GM23338 (cell line): ENCODE data around the gene PKNOX2. TPM values are rescaled to one million over a fixed set of nuclear protein-coding genes. Genes with fewer than 3 reads are reported as not detected.
A peak's percentile ranks its signal among the peaks of the same experiment; 100 is the strongest.

Experiments
- ATAC-seq: fragments of 200-7000 bp; cut with Tn5 transposase; 3 replicates; pipeline ENCODE4 v1.9.1; 2020
- DNase-seq: peaks from one replicate; pipeline ENCODE4 v3.0.0-alpha.2; 2015; ENCODE audit warnings: low spot score
- H2AFZ ChIP-seq: fragments of 200-600 bp; sonication (generic); 2 replicates; pipeline ENCODE4 v1.8.0; 2016; ENCODE audit warnings: antibody characterized with exemption, mild to moderate bottlenecking, moderate library complexity
- H3F3A ChIP-seq: fragments of 200-600 bp; sonication (generic); replicated peaks from 2 replicates; pipeline ENCODE4 v1.8.0; 2017; ENCODE audit warnings: antibody characterized with exemption, mixed run types, low read depth
- H3K27ac ChIP-seq: fragments of 200-600 bp; sonication (generic); 2 replicates; pipeline ENCODE4 v1.6.1; 2016; ENCODE audit warnings: low read depth
- H3K27me3 ChIP-seq: fragments of 200-600 bp; sonication (generic); 2 replicates; pipeline ENCODE4 v1.8.0; 2016; ENCODE audit warnings: mild to moderate bottlenecking, mixed run types, moderate library complexity; ENCODE audit not compliant: insufficient read depth
- H3K36me3 ChIP-seq: fragments of 200-600 bp; sonication (generic); 2 replicates; pipeline ENCODE4 v1.8.0; 2016; ENCODE audit warnings: mild to moderate bottlenecking; ENCODE audit not compliant: insufficient read depth
- H3K4me1 ChIP-seq: fragments of 200-600 bp; sonication (generic); 2 replicates; pipeline ENCODE4 v1.8.0; 2016; ENCODE audit warnings: mild to moderate bottlenecking, moderate library complexity; ENCODE audit not compliant: insufficient read depth
- H3K4me2 ChIP-seq: fragments of 200-600 bp; sonication (generic); 2 replicates; pipeline ENCODE4 v1.7.1; 2017; ENCODE audit warnings: mixed run types
- H3K4me3 ChIP-seq: fragments of 200-600 bp; sonication (generic); 2 replicates; pipeline ENCODE4 v1.6.1; 2016; ENCODE audit warnings: mixed run types
- H3K79me2 ChIP-seq: fragments of 200-600 bp; sonication (generic); replicated peaks from 2 replicates; pipeline ENCODE4 v1.8.0; 2017; ENCODE audit warnings: mild to moderate bottlenecking; ENCODE audit not compliant: insufficient read depth
- H3K9me2 ChIP-seq: fragments of 200-600 bp; sonication (generic); 2 replicates; pipeline ENCODE4 v1.8.0; 2017; ENCODE audit not compliant: insufficient read depth
- H4K20me1 ChIP-seq: fragments of 200-600 bp; sonication (generic); replicated peaks from 2 replicates; pipeline ENCODE4 v1.8.0; 2017; ENCODE audit warnings: mild to moderate bottlenecking; ENCODE audit not compliant: insufficient read depth
- H3K27ac Mint-ChIP-seq: 2 replicates; pipeline ENCODE4 v1.8.0; 2020; ENCODE audit warnings: inconsistent platforms, mild to moderate bottlenecking, moderate library complexity, mixed read lengths
- H3K27me3 Mint-ChIP-seq: 3 replicates; pipeline ENCODE4 v1.8.0; 2022; ENCODE audit warnings: low read depth, mild to moderate bottlenecking, moderate library complexity, mixed read lengths, inconsistent platforms; ENCODE audit not compliant: insufficient read depth, poor library complexity
- H3K36me3 Mint-ChIP-seq: 3 replicates; pipeline ENCODE4 v1.8.0; 2021; ENCODE audit warnings: low read depth, mild to moderate bottlenecking, inconsistent platforms, moderate library complexity, mixed read lengths
- H3K4me1 Mint-ChIP-seq: 3 replicates; pipeline ENCODE4 v1.8.0; 2020; ENCODE audit warnings: mild to moderate bottlenecking, inconsistent platforms, mixed read lengths
- H3K4me3 Mint-ChIP-seq: 3 replicates; pipeline ENCODE4 v1.8.0; 2021; ENCODE audit warnings: moderate library complexity, mild to moderate bottlenecking, inconsistent platforms, mixed read lengths
- H3K9me3 Mint-ChIP-seq: 3 replicates; pipeline ENCODE4 v1.8.0; 2020; ENCODE audit warnings: moderate library complexity, mild to moderate bottlenecking, inconsistent platforms, mixed read lengths
- CREB1 ChIP-seq: fragments of 250-450 bp; sonication (Bioruptor Pico); IDR thresholded peaks from 2 replicates; pipeline ENCODE4 v1.5.0; 2020; ENCODE audit warnings: low read depth, mild to moderate bottlenecking, moderate library complexity
- ETS1 ChIP-seq: IDR thresholded peaks from 2 replicates; pipeline ENCODE4 v1.6.1; 2016; ENCODE audit warnings: antibody characterized with exemption
- EZH2 ChIP-seq: fragments of 200-600 bp; sonication (generic); IDR thresholded peaks from one replicate; pipeline ENCODE4 v1.8.0; 2017; ENCODE audit warnings: antibody characterized with exemption, mild to moderate bottlenecking, low read depth; ENCODE audit not compliant: unreplicated experiment
- EZH2phosphoT487 ChIP-seq: fragments of 200-600 bp; sonication (generic); IDR thresholded peaks from one replicate; pipeline ENCODE4 v1.8.1; 2018; ENCODE audit warnings: antibody characterized with exemption; ENCODE audit not compliant: unreplicated experiment
- JUNB ChIP-seq: IDR thresholded peaks from one replicate; pipeline ENCODE4 v1.6.1; 2016; ENCODE audit warnings: antibody characterized with exemption; ENCODE audit not compliant: unreplicated experiment
- NANOG ChIP-seq: IDR thresholded peaks from 2 replicates; pipeline ENCODE4 v1.6.1; 2016; ENCODE audit warnings: antibody characterized with exemption, borderline replicate concordance
- POLR2AphosphoS5 ChIP-seq: IDR thresholded peaks from 2 replicates; pipeline ENCODE4 v1.6.1; 2016; ENCODE audit warnings: antibody characterized with exemption, low read depth
- REST ChIP-seq: IDR thresholded peaks from one replicate; pipeline ENCODE4 v1.6.1; 2018; ENCODE audit warnings: antibody characterized with exemption; ENCODE audit not compliant: unreplicated experiment
- STAT1 ChIP-seq: IDR thresholded peaks from one replicate; pipeline ENCODE4 v1.6.1; 2016; ENCODE audit warnings: antibody characterized with exemption; ENCODE audit not compliant: unreplicated experiment
- ZNF114 ChIP-seq: fragments of 250-450 bp; sonication (Bioruptor Pico); IDR thresholded peaks from 2 replicates; pipeline ENCODE4 v1.5.0; 2020; ENCODE audit warnings: mild to moderate bottlenecking, moderate library complexity
- ZNF331 ChIP-seq: fragments of 250-450 bp; sonication (Bioruptor Pico); IDR thresholded peaks from 2 replicates; pipeline ENCODE4 v1.5.0; 2020; ENCODE audit warnings: low read depth, mild to moderate bottlenecking, moderate library complexity
- ZNF462 ChIP-seq: fragments of 250-450 bp; sonication (Bioruptor Pico); IDR thresholded peaks from 2 replicates; pipeline ENCODE4 v1.5.0; 2020; ENCODE audit warnings: mild to moderate bottlenecking, moderate library complexity
- polyA plus RNA-seq: library from polyadenylated mRNA; unstranded; fragments of >200 nt; fragmentation: Nextera tagmentation; extraction: Ambion mirVana; gene quantifications from 2 replicates; pipeline ENCODE4 v1.2.1, GENCODE V29; 2016
- total RNA-seq: library from RNA; depleted of rRNA; stranded (reverse); fragments of >200 nt; shearing (Covaris generic); gene quantifications from 2 replicates; pipeline ENCODE4 v1.2.3, GENCODE V29; 2014
- TF ChIP-seq, protein P1 (sequence below), 2 experiments: fragments of 200-600 bp in 1 of 2; sonication (generic) in 1 of 2; conservative IDR thresholded peaks; 2 replicates each; pipeline versions ENCODE4 v1.5.1 to v1.6.1; 2016 to 2017; ENCODE audit warnings: antibody characterized with exemption in 2 of 2, low read depth in 2 of 2, mild to moderate bottlenecking in 2 of 2, moderate library complexity in 1 of 2

The PKNOX2 gene
- total and polyA plus RNA-seq, 2 experiments from 2014 or later, result 0.42 to 0.83 TPM

GRCh38 chr11:125180413-125181305, 16.1 kb downstream of the PKNOX2 start:
- Histone ChIP-seq H3K27ac (no peak overlapping the region), H3K36me3 (no peaks in the 10 kb centered on the region), H3K4me1 (peaks cover 16% of the 10 kb centered on the region), H2AFZ (peak overlapping the region; percentile 61), H3K4me3 (no peak overlapping the region), H3K27me3 (no peaks in the 10 kb centered on the region), H4K20me1 (no peaks in the 10 kb centered on the region), H3K79me2 (no peaks in the 10 kb centered on the region), H3F3A (no peaks in the 10 kb centered on the region), H3K4me2 (peak overlapping the region; percentile 57), H3K9me2 (no peaks in the 10 kb centered on the region; the same call in 1 of the 2 replicates)
- Mint-ChIP-seq H3K4me3 (no peak overlapping the region), H3K27me3 (peaks cover 19% of the 10 kb centered on the region), H3K27ac (no peak overlapping the region), H3K4me1 (peaks cover 46% of the 10 kb centered on the region), H3K9me3 (no peaks in the 10 kb centered on the region), H3K36me3 (no peaks in the 10 kb centered on the region)
- peak; percentile 61 for ATAC-seq
- DNase-seq, result no peak
- TF ChIP-seq ZNF114 (CRISPR knock-in tag) (no peak), ZNF462 (no peak), ETS1 (no peak), STAT1 (no peak), JUNB (no peak), CREB1 (CRISPR knock-in tag) (no peak), EZH2 (no peak), ZNF331 (CRISPR knock-in tag) (no peak), EZH2phosphoT487 (no peak), NANOG (no peak), POLR2AphosphoS5 (no peak), REST (no peak)
- TF ChIP-seq, protein P1, sequence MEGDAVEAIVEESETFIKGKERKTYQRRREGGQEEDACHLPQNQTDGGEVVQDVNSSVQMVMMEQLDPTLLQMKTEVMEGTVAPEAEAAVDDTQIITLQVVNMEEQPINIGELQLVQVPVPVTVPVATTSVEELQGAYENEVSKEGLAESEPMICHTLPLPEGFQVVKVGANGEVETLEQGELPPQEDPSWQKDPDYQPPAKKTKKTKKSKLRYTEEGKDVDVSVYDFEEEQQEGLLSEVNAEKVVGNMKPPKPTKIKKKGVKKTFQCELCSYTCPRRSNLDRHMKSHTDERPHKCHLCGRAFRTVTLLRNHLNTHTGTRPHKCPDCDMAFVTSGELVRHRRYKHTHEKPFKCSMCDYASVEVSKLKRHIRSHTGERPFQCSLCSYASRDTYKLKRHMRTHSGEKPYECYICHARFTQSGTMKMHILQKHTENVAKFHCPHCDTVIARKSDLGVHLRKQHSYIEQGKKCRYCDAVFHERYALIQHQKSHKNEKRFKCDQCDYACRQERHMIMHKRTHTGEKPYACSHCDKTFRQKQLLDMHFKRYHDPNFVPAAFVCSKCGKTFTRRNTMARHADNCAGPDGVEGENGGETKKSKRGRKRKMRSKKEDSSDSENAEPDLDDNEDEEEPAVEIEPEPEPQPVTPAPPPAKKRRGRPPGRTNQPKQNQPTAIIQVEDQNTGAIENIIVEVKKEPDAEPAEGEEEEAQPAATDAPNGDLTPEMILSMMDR (conservative IDR thresholded peaks at IDR 0.05; ENCODE audit: low read depth in 2 of 2), result no peak
